Colonic mucosa (tissue), 4 donors: Measurements from ENCODE around the gene SNX18. TPM values are rescaled to one million over a fixed set of nuclear protein-coding genes. Genes with fewer than 3 reads are reported as not detected.
"Not testable (repeated sequence)": the region's sequence is repeated elsewhere in the genome, so short reads cannot be mapped to it uniquely, and the experiment has no call there.

Experiments
- DNase-seq: peaks from one replicate; pipeline ENCODE4 v3.0.0-alpha.2; 2020
- H3K27ac ChIP-seq: fragments of 200-600 bp; one replicate; pipeline ENCODE4 v1.8.0; 2021
- H3K27me3 ChIP-seq: fragments of 200-600 bp; one replicate; pipeline ENCODE4 v1.8.0; 2021
- H3K36me3 ChIP-seq: fragments of 200-600 bp; one replicate; pipeline ENCODE4 v1.8.0; 2021
- H3K4me1 ChIP-seq: fragments of 200-600 bp; one replicate; pipeline ENCODE4 v1.8.0; 2021; ENCODE audit warnings: mild to moderate bottlenecking
- H3K4me3 ChIP-seq: fragments of 200-600 bp; one replicate; pipeline ENCODE4 v1.8.0; 2021
- H3K9ac ChIP-seq, 2 donors: one replicate each; pipeline ENCODE4 v1.7.0; 2013; ENCODE audit warnings: control low read depth in 2 of 2, low read depth in 2 of 2, low read length in 2 of 2
- H3K9me3 ChIP-seq: fragments of 200-600 bp; one replicate; pipeline ENCODE4 v1.8.0; 2021
- CTCF ChIP-seq: fragments of 200-600 bp; IDR thresholded peaks from one replicate; pipeline ENCODE4 v1.8.0; 2022; ENCODE audit warnings: antibody characterized with exemption, mild to moderate bottlenecking
- intact Hi-C: fragments of 100-400 bp; cut with DNase I; formaldehyde crosslinking; loops from one replicate; pipeline ENCODE4 v1.14.1; 2022
- total RNA-seq, 2 donors: library from RNA; stranded (reverse); fragmentation: NEBNext Ultra II Directional in 1 of 2; extraction: Animal tissue kit (Norgen Biotek cat#: 25700) in 1 of 2; gene quantifications; one replicate each; pipeline ENCODE4 v1.2.1, GENCODE V29; 2021
- donor health status: healthy.
- donor health status: DM: no; HTN: no; CAD: no.
- donor health status: DM: no; HTN: no; CAD: no.

SNX18 gene
- total RNA-seq, 2 donors from 2014 or later: 13.4 to 14.4 TPM

- intact Hi-C loops: no loop called here
- Histone ChIP-seq H3K27me3 (no peaks in the 10 kb centered on the region), H3K36me3 (no peaks in the 10 kb centered on the region), H3K9ac (no peak overlapping the region), H3K4me3 (no peak overlapping the region), H3K27ac (no peak overlapping the region), H3K9me3 (no peaks in the 10 kb centered on the region), H3K4me1 (no peaks in the 10 kb centered on the region)
- DNase-seq: no peak
- TF ChIP-seq CTCF: no peak
Measured at GRCh38 chr5:54476682-54477081, 40.9 kb upstream of the SNX18 start.

- Histone ChIP-seq H3K27ac (no peak overlapping the region), H3K9ac (no peak overlapping the region), H3K27me3 (no peaks in the 10 kb centered on the region), H3K4me1 (no peaks in the 10 kb centered on the region), H3K4me3 (no peak overlapping the region), H3K36me3 (no peaks in the 10 kb centered on the region), H3K9me3 (no peaks in the 10 kb centered on the region)
- intact Hi-C loops: no loop called here
- DNase-seq: no peak
- no peak for TF ChIP-seq CTCF
Measured at GRCh38 chr5:54477941-54478478, 39.5 kb upstream of the SNX18 start.

- no peak for TF ChIP-seq CTCF
- DNase-seq: no peak
- no peak overlapping the region for H3K9ac ChIP-seq
- H3K36me3 ChIP-seq: no peaks in the 10 kb centered on the region
- no peaks in the 10 kb centered on the region for H3K9me3 ChIP-seq
- intact Hi-C loops: no loop called here
- H3K27ac ChIP-seq: no peak overlapping the region
- H3K4me3 ChIP-seq: no peak overlapping the region
- no peaks in the 10 kb centered on the region for H3K27me3 ChIP-seq
- H3K4me1 ChIP-seq: no peaks in the 10 kb centered on the region
Measured at GRCh38 chr5:54480296-54480695, 37.3 kb upstream of the SNX18 start.

GRCh38 chr5:54484219-54484894 is 33.2 kb upstream of the SNX18 start:
- Histone ChIP-seq H3K9ac (no peak overlapping the region), H3K9me3 (no peaks in the 10 kb centered on the region), H3K36me3 (no peaks in the 10 kb centered on the region), H3K4me1 (no peaks in the 10 kb centered on the region), H3K27ac (no peak overlapping the region), H3K27me3 (no peaks in the 10 kb centered on the region), H3K4me3 (no peak overlapping the region)
- no peak for DNase-seq
- intact Hi-C loops: no loop called here
- no peak for TF ChIP-seq CTCF

GRCh38 chr5:54485659-54486058 is 31.9 kb upstream of the SNX18 start:
- H3K27me3 ChIP-seq, H3K36me3 ChIP-seq, H3K27ac ChIP-seq, H3K4me3 ChIP-seq, intact Hi-C loops, H3K9me3 ChIP-seq, H3K9ac ChIP-seq, DNase-seq, H3K4me1 ChIP-seq: not testable (repeated sequence)

- H3K9me3 ChIP-seq, H3K36me3 ChIP-seq, H3K4me1 ChIP-seq, H3K27ac ChIP-seq, H3K9ac ChIP-seq, intact Hi-C loops, DNase-seq, H3K27me3 ChIP-seq, H3K4me3 ChIP-seq: not testable (repeated sequence)
Measured at GRCh38 chr5:54489648-54489979, 27.9 kb upstream of the SNX18 start.
